Kidney (tissue), 14 donors: ENCODE results near the gene TBCD. TPM values are rescaled to one million over a fixed set of nuclear protein-coding genes. Genes with fewer than 3 reads are reported as not detected.

Source experiments
- DNase-seq, 5 donors: peaks; one replicate each; pipeline ENCODE4 v3.0.0-alpha.2; 2013 to 2020
- FAIRE-seq: peaks from 2 replicates; lab custom pipeline; 2012; peaks lifted over from hg19 to GRCh38; lab: Jason Lieb, UNC
- H3K27ac ChIP-seq, 2 donors: one replicate each; pipeline ENCODE4 v1.7.0; 2013; ENCODE audit warnings: low read depth in 2 of 2, low read length in 2 of 2, inconsistent platforms in 1 of 2
- H3K27me3 ChIP-seq: one replicate; pipeline ENCODE4 v1.7.1; 2013; ENCODE audit warnings: low read length, inconsistent platforms; ENCODE audit not compliant: control insufficient read depth, insufficient read depth
- H3K36me3 ChIP-seq, 3 donors: one replicate each; pipeline versions ENCODE4 v1.7.0 to v1.7.1; 2013; ENCODE audit warnings: low read length in 3 of 3, control low read depth in 1 of 3, inconsistent platforms in 1 of 3; ENCODE audit not compliant: insufficient read depth in 3 of 3, control insufficient read depth in 2 of 3
- H3K4me1 ChIP-seq, 3 donors: one replicate each; pipeline versions ENCODE4 v1.7.0 to v1.7.1; 2013; ENCODE audit warnings: low read length in 3 of 3, inconsistent platforms in 1 of 3, low read depth in 1 of 3; ENCODE audit not compliant: control insufficient read depth in 2 of 3, insufficient read depth in 2 of 3
- H3K4me3 ChIP-seq, 3 donors: one replicate each; pipeline versions ENCODE4 v1.7.0 to v1.8.1; 2013; ENCODE audit warnings: low read length in 3 of 3, control low read depth in 1 of 3, inconsistent platforms in 1 of 3
- H3K9ac ChIP-seq, 3 donors: one replicate each; pipeline versions ENCODE4 v1.7.0 to v1.7.1; 2013; ENCODE audit warnings: low read length in 3 of 3, control low read depth in 1 of 3, inconsistent platforms in 1 of 3
- H3K9me3 ChIP-seq, 3 donors: one replicate each; pipeline versions ENCODE4 v1.7.0 to v1.7.1; 2013; ENCODE audit warnings: low read length in 3 of 3, control low read depth in 1 of 3, inconsistent platforms in 1 of 3; ENCODE audit not compliant: control insufficient read depth in 2 of 3, insufficient read depth in 1 of 3
- intact Hi-C: fragments of 100-400 bp; cut with DNase I; formaldehyde crosslinking; loops from one replicate; pipeline ENCODE4 v1.11.1; 2022
- polyA plus RNA-seq: library from polyadenylated mRNA; stranded (reverse); fragments of 350-450 nt; fragmentation: Illumina TruSeq; extraction: RNeasy Lipid Tissue Mini Kit (QIAGEN cat#74804); gene quantifications from one replicate; pipeline ENCODE4 v1.2.3, GENCODE V29; 2014; ENCODE audit warnings: low read depth, low replicate concordance; ENCODE audit not compliant: insufficient read depth
- total RNA-seq: library from RNA; stranded (reverse); fragmentation: NEBNext Ultra II Directional; extraction: Animal tissue kit (Norgen Biotek cat#: 25700); gene quantifications from one replicate; pipeline ENCODE4 v1.2.1, GENCODE V29; 2021
- TF ChIP-seq, protein P1 (sequence below): IDR thresholded peaks from 3 replicates; pipeline ENCODE4 v1.5.1; 2012; ENCODE audit warnings: mild to moderate bottlenecking, moderate library complexity, borderline replicate concordance; ENCODE audit not compliant: insufficient read depth; ENCODE audit errors: extremely low read depth
- donor health status: control.
- donor health status: control.
- donor health status: control.
- donor health status: control.
- donor health status: control.
- donor health status: DM: yes; HTN: yes; CAD: no.
- donor health status: Normal renal cell carcinoma (clear cell type).

Gene TBCD
- total and polyA plus RNA-seq, 2 donors from 2014 or later: 72.8 to 78.7 TPM

DNA sequence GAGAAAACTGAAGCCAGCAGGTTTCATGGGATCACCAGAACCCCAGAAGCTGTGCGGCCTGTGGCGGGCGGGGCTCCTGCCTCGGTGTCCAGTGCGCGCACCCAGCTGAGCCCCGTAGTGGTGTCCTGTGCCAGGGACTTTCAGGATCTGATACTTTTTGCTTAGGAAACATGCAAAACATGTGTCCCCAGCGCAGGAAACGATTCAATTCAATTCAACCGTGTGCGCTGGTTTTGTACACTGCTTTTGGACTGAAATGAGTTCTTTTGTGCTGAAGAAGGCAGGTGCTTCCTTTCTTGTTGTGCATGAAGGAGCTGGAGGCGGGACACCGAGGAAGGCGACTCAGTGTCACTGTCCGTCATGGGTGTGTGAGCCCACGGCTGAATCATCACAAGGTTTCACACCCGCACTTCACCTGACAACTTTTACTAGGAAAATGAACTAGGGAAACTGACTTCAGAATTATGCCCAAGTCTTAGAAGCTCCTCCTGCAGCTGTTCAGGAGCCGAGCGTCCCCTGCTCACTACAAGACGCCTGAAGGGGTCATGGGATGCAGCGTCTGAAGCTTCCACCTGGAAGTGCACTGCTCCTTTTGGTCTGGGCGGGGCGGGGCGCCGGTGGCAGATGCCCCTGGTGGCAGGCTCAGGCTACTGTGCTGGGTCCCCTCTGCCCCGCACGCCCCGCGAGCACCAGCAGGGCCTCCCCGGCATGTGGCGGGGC, 119.4 kb downstream of the TBCD start:
- Histone ChIP-seq H3K27ac (no peak overlapping the region), H3K36me3 (peaks cover 0 to 10% (median 3%) of the 10 kb centered on the region in 3 donors), H3K27me3 (no peaks in the 10 kb centered on the region), H3K9me3 (no peaks in the 10 kb centered on the region), H3K4me3 (no peak overlapping the region), H3K4me1 (peaks cover 0 to 4% (median 0%) of the 10 kb centered on the region in 3 donors), H3K9ac (no peak overlapping the region)
- intact Hi-C loops: no loop called here
- TF ChIP-seq, protein P1, sequence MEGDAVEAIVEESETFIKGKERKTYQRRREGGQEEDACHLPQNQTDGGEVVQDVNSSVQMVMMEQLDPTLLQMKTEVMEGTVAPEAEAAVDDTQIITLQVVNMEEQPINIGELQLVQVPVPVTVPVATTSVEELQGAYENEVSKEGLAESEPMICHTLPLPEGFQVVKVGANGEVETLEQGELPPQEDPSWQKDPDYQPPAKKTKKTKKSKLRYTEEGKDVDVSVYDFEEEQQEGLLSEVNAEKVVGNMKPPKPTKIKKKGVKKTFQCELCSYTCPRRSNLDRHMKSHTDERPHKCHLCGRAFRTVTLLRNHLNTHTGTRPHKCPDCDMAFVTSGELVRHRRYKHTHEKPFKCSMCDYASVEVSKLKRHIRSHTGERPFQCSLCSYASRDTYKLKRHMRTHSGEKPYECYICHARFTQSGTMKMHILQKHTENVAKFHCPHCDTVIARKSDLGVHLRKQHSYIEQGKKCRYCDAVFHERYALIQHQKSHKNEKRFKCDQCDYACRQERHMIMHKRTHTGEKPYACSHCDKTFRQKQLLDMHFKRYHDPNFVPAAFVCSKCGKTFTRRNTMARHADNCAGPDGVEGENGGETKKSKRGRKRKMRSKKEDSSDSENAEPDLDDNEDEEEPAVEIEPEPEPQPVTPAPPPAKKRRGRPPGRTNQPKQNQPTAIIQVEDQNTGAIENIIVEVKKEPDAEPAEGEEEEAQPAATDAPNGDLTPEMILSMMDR: no peak
- DNase-seq: peak in 3 of 5 donors; percentile 35 to 74 (median 56)
- FAIRE-seq: no peak

DNA sequence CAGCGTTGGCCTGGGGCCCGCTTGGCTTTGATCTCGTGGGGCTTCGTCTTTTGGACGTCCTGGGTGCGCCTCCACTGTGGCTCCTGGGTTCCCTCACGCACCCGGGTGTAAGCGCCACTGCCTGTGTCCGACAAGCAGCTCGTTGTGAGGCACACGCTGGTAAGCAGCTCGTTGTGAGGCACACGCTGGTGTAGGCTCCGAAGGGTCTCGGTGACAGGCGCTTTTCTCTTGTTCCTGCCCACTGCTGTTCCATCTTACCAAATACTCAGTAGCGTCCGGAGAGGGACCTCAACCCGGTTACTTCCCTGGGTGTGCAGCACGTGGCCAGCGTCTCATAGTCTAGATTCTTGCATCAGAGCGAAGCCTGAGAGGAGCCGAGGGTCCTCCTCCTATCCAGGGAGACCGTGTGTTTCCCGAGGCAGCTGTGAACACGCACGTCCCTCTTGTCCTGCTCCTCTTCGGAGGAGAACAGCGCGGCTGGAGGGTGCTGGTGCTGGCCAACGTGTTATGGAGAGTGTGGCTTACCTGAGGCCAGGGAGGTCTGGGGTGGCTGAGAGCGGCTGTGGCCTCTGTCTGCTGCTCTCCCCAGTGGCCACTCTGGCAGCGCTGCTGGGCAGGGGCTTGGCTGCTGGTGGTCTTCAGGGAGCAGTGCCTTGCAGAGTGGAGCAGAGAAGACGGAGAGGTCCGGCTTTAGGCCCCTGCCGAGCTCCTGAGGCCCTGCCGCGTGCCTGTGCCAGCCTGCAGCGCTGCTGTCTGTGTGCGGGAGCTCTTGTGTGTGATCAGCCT, 120.1 kb downstream of the TBCD start:
- no peak overlapping the region for H3K9ac ChIP-seq
- TF ChIP-seq, protein P1: no peak
- FAIRE-seq: no peak
- H3K4me1 ChIP-seq: peaks cover 0 to 2% (median 0%) of the 10 kb centered on the region in 3 donors
- no peaks in the 10 kb centered on the region for H3K27me3 ChIP-seq
- H3K4me3 ChIP-seq: no peak overlapping the region
- intact Hi-C loops: no loop called here
- peaks cover 0 to 10% (median 3%) of the 10 kb centered on the region in 3 donors for H3K36me3 ChIP-seq
- no peaks in the 10 kb centered on the region for H3K9me3 ChIP-seq
- DNase-seq: peak in 2 of 5 donors; percentile 37 to 55
- no peak overlapping the region for H3K27ac ChIP-seq

DNA sequence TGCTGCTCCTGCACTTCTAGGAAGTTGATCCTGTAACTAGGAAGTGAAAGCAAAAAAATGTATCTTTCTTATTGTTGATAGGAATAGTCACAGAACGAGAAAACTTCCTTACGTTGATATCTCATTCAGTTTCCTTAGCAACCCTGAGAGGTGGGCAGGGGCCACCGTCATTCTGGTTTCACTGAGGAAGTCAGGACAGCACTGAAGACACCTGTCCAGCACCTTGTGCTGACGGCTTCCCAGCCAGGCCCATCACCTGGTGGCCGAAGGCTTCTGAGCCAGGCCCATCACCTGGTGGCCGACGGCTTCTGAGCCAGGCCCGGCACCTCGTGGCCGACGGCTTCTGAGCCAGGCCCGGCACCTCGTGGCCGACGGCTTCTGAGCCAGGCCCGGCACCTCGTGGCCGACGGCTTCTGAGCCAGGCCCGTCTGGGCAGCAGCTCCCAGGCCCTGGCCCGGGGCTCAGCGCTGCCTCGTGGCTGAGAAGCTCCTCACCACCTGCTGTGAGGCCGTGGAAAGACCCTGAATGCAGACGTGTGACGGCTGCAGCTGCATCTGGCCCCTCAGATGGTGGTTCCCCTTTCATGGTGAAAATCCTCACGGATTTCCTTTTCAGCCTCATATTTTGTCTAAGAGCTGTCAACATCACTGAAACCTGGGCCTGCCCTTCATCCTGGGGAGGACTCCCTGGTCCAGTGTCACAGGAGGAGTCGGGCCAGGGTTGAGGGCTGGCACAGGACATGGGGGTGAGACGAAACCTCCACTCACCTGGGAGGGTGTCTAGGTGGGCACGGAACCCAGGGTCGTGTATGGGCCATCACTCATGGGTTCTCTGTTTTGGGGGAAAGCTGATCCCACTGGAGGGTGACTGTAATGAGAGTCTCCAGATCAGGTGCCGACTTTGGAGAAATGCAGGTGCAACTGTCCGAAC, 121.0 kb downstream of the TBCD start:
- DNase-seq (peak in 1 of 5 donors; percentile 46), FAIRE-seq (no peak)
- H3K4me1 ChIP-seq: peaks cover 0 to 2% (median 0%) of the 10 kb centered on the region in 3 donors
- H3K27me3 ChIP-seq: no peaks in the 10 kb centered on the region
- peaks cover 0 to 10% (median 3%) of the 10 kb centered on the region in 3 donors for H3K36me3 ChIP-seq
- no peaks in the 10 kb centered on the region for H3K9me3 ChIP-seq
- no peak overlapping the region for H3K4me3 ChIP-seq
- intact Hi-C loops: no loop called here
- no peak overlapping the region for H3K9ac ChIP-seq
- TF ChIP-seq, protein P1: no peak
- H3K27ac ChIP-seq: no peak overlapping the region
